Natural killer cell (primary cell): Measurements from ENCODE around the gene ZGPAT. TPM values are rescaled to one million over a fixed set of nuclear protein-coding genes. Genes with fewer than 3 reads are reported as not detected.

ENCODE experiments used
- ATAC-seq, 3 donors: fragments of 150-1000 bp in 2 of 3; fragments of 200-7000 bp in 1 of 3; cut with Tn5 transposase; 1 replicate in 1 of 3; 2 replicates in 2 of 3; pipeline ENCODE4 v1.10.0; 2021; ENCODE audit warnings: mild to moderate bottlenecking in 2 of 3, moderate library complexity in 2 of 3
- DNase-seq, 2 donors: peaks; one replicate each; pipeline versions ENCODE4 v3.0.0 to v3.0.0-alpha.2; 2013 to 2021; ENCODE audit warnings: mixed read lengths in 1 of 2
- H3K27ac ChIP-seq: one replicate; pipeline ENCODE4 v1.5.1; 2013; ENCODE audit warnings: mild to moderate bottlenecking, low read length
- H3K27me3 ChIP-seq: one replicate; pipeline ENCODE4 v1.6.1; 2013; ENCODE audit warnings: low read length; ENCODE audit not compliant: control insufficient read depth, insufficient read depth
- H3K36me3 ChIP-seq: one replicate; pipeline ENCODE4 v1.6.1; 2013; ENCODE audit warnings: low read length; ENCODE audit not compliant: control insufficient read depth, insufficient read depth
- H3K4me1 ChIP-seq: one replicate; pipeline ENCODE4 v1.6.1; 2013; ENCODE audit warnings: low read length; ENCODE audit not compliant: control insufficient read depth, insufficient read depth
- H3K4me3 ChIP-seq: one replicate; pipeline ENCODE4 v1.5.1; 2013; ENCODE audit warnings: low read length
- H3K9me3 ChIP-seq: one replicate; pipeline ENCODE4 v1.6.1; 2013; ENCODE audit warnings: low read length; ENCODE audit not compliant: control insufficient read depth, insufficient read depth
- H3K27ac Mint-ChIP-seq, 2 donors: one replicate each; pipeline ENCODE4 v1.8.0; 2022; ENCODE audit warnings: mild to moderate bottlenecking in 2 of 2, mixed read lengths in 2 of 2, moderate library complexity in 1 of 2
- H3K27me3 Mint-ChIP-seq, 2 donors: one replicate each; pipeline ENCODE4 v1.8.0; 2022; ENCODE audit warnings: low read depth in 2 of 2, mixed read lengths in 2 of 2
- H3K36me3 Mint-ChIP-seq: one replicate; pipeline ENCODE4 v1.8.0; 2022; ENCODE audit warnings: mixed read lengths
- H3K4me1 Mint-ChIP-seq, 2 donors: one replicate each; pipeline ENCODE4 v1.8.0; 2022; ENCODE audit warnings: mixed read lengths in 2 of 2
- H3K4me3 Mint-ChIP-seq: one replicate; pipeline ENCODE4 v1.8.0; 2022; ENCODE audit warnings: mild to moderate bottlenecking, moderate library complexity, mixed read lengths
- H3K9me3 Mint-ChIP-seq, 2 donors: one replicate each; pipeline ENCODE4 v1.8.0; 2022; ENCODE audit warnings: mixed read lengths in 2 of 2
- CTCF ChIP-seq: fragments of 200-600 bp; IDR thresholded peaks from one replicate; pipeline ENCODE4 v1.8.0; 2022; ENCODE audit warnings: antibody characterized with exemption
- WGBS: methylation state at CpG from one replicate; pipeline ENCODE4 v1.1.7; 2013; ENCODE audit warnings: missing lambda C conversion rate; ENCODE audit not compliant: insufficient coverage; 5-methylcytosine and 5-hydroxymethylcytosine counted together
- intact Hi-C: fragments of 100-400 bp; cut with micrococcal nuclease; formaldehyde crosslinking; loops from one replicate; pipeline ENCODE4 v1.14.2; 2022
- total RNA-seq, 4 donors: library from RNA; stranded (reverse); fragments of 120-200 nt in 1 of 4; gene quantifications; one replicate each; pipeline versions ENCODE4 v1.2.3 to v1.2.4, GENCODE V29; 2013 to 2022

Gene ZGPAT
- total RNA-seq, 3 donors from 2014 or later (not counting 1 experiment from before 2014, with no cell fraction given): 39.3 to 47.7 (median 46.1) TPM

GRCh38 chr20:63678667-63679465 is 29.0 kb upstream of the ZGPAT start:
- no peak overlapping the region for H3K4me3 ChIP-seq
- TF ChIP-seq CTCF: no peak
- Mint-ChIP-seq H3K27me3 (no peaks in the 10 kb centered on the region), H3K9me3 (no peaks in the 10 kb centered on the region), H3K4me1 (no peaks in the 10 kb centered on the region), H3K27ac (no peak overlapping the region), H3K4me3 (no peak overlapping the region), H3K36me3 (no peaks in the 10 kb centered on the region)
- no peak overlapping the region for H3K27ac ChIP-seq
- H3K9me3 ChIP-seq: no peaks in the 10 kb centered on the region
- DNase-seq: no peak
- 93% methylated on average over 38 of the region's 38 CpGs for WGBS
- H3K36me3 ChIP-seq: peaks cover 4% of the 10 kb centered on the region
- intact Hi-C loops: no loop called here
- H3K4me1 ChIP-seq: no peaks in the 10 kb centered on the region
- ATAC-seq: no peak
- H3K27me3 ChIP-seq: no peaks in the 10 kb centered on the region

DNA sequence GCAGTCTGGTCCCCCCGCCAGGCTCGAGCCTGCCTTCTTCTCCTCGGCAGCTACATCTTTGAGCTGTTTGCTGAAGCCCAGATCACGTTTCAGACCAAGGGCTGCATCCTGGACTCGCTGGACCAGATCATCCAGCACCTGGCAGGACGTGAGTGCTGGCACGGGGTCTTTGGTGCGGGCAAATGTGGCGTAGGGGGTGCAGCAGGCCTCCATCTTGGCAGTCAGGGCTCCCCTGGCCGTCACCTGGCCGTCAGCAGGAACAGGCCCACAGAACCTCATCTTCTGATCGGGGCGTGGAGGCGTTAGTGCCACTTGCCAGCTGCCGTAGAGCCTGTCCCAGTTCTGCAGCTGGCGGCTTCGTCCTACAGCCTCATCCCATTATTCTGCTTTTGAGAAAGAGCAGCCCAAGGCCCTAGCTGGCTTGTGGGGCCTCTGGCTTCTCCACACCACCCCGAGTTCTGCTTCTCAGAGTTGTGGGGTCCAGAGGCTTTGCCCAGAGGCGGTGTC is 28.0 kb upstream of the ZGPAT start:
- no peaks in the 10 kb centered on the region for H3K36me3 Mint-ChIP-seq

GRCh38 chr20:63680427-63680826 is 27.4 kb upstream of the ZGPAT start:
- H3K4me1 ChIP-seq: no peaks in the 10 kb centered on the region
- intact Hi-C loops: no loop called here
- WGBS: 98% methylated on average over 13 of the region's 13 CpGs
- no peaks in the 10 kb centered on the region for H3K9me3 Mint-ChIP-seq
- DNase-seq (no peak), ATAC-seq (no peak)
- no peak for TF ChIP-seq CTCF
- no peaks in the 10 kb centered on the region for H3K36me3 ChIP-seq
- H3K27ac ChIP-seq: no peak overlapping the region
- no peaks in the 10 kb centered on the region for H3K27me3 Mint-ChIP-seq
- H3K9me3 ChIP-seq: no peaks in the 10 kb centered on the region
- no peaks in the 10 kb centered on the region for H3K27me3 ChIP-seq
- no peak overlapping the region for H3K27ac Mint-ChIP-seq
- H3K4me1 Mint-ChIP-seq: no peaks in the 10 kb centered on the region
- no peaks in the 10 kb centered on the region for H3K36me3 Mint-ChIP-seq
- H3K4me3 Mint-ChIP-seq: no peak overlapping the region
- no peak overlapping the region for H3K4me3 ChIP-seq

More for the DNA sequence above, 28.0 kb upstream of the ZGPAT start:
- Mint-ChIP-seq H3K4me1 (no peaks in the 10 kb centered on the region), H3K27ac (no peak overlapping the region), H3K27me3 (no peaks in the 10 kb centered on the region), H3K4me3 (no peak overlapping the region), H3K9me3 (no peaks in the 10 kb centered on the region)
- Histone ChIP-seq H3K27ac (no peak overlapping the region), H3K27me3 (no peaks in the 10 kb centered on the region), H3K4me1 (no peaks in the 10 kb centered on the region), H3K36me3 (no peaks in the 10 kb centered on the region), H3K4me3 (no peak overlapping the region), H3K9me3 (no peaks in the 10 kb centered on the region)
- TF ChIP-seq CTCF: no peak
- ATAC-seq (no peak), DNase-seq (no peak)
- intact Hi-C loops: no loop called here
- WGBS: 95% methylated on average over 19 of the region's 19 CpGs
